Measurements from ENCODE around the gene KCNQ2. TPM values are rescaled to one million over a fixed set of nuclear protein-coding genes. Genes with fewer than 3 reads are reported as not detected.
A peak's percentile ranks its signal among the peaks of the same experiment; 100 is the strongest.

KCNQ2 gene
- polyA plus RNA-seq, 1 donor, result 5.2 TPM

- H3K9me3 ChIP-seq (ENCODE audit: control insufficient read depth, low read depth, low read length), result no peaks in the 10 kb centered on the region
- no peak overlapping the region for H3K27ac ChIP-seq (ENCODE audit: low read length)
- no peak for DNase-seq
- H3K36me3 ChIP-seq (ENCODE audit: control insufficient read depth, insufficient read depth, low read length), result no peaks in the 10 kb centered on the region
- no peaks in the 10 kb centered on the region for H3K4me1 ChIP-seq (ENCODE audit: control insufficient read depth, insufficient read depth, low read length)
- peaks cover 43% of the 10 kb centered on the region for H3K27me3 ChIP-seq (ENCODE audit: control insufficient read depth, insufficient read depth, low read length)
- no peak overlapping the region for H3K4me3 ChIP-seq (ENCODE audit: low read length)
- WGBS (ENCODE audit: insufficient coverage, low lambda C conversion rate), result no CpG with 5 or more reads among the region's 22 CpGs
These were observed 8.8 kb downstream of the KCNQ2 start for GRCh38 chr20:63463400-63464288.

- DNase-seq, result no peak
- Histone ChIP-seq H3K27me3 (ENCODE audit: control insufficient read depth, insufficient read depth, low read length) (peaks cover 43% of the 10 kb centered on the region), H3K4me3 (ENCODE audit: low read length) (no peak overlapping the region), H3K9me3 (ENCODE audit: control insufficient read depth, low read depth, low read length) (no peaks in the 10 kb centered on the region), H3K27ac (ENCODE audit: low read length) (no peak overlapping the region), H3K4me1 (ENCODE audit: control insufficient read depth, insufficient read depth, low read length) (no peaks in the 10 kb centered on the region), H3K36me3 (ENCODE audit: control insufficient read depth, insufficient read depth, low read length) (no peaks in the 10 kb centered on the region)
- no CpG with 5 or more reads among the region's 2 CpGs for WGBS (ENCODE audit: insufficient coverage, low lambda C conversion rate)
These were observed 10.2 kb downstream of the KCNQ2 start for GRCh38 chr20:63462244-63462643.

- DNase-seq, result no peak
- peaks cover 48% of the 10 kb centered on the region for H3K27me3 ChIP-seq (ENCODE audit: control insufficient read depth, insufficient read depth, low read length)
- H3K4me1 ChIP-seq (ENCODE audit: control insufficient read depth, insufficient read depth, low read length), result no peaks in the 10 kb centered on the region
- no CpG with 5 or more reads among the region's 22 CpGs for WGBS (ENCODE audit: insufficient coverage, low lambda C conversion rate)
- no peak overlapping the region for H3K4me3 ChIP-seq (ENCODE audit: low read length)
- no peak overlapping the region for H3K27ac ChIP-seq (ENCODE audit: low read length)
- H3K36me3 ChIP-seq (ENCODE audit: control insufficient read depth, insufficient read depth, low read length), result no peaks in the 10 kb centered on the region
- no peaks in the 10 kb centered on the region for H3K9me3 ChIP-seq (ENCODE audit: control insufficient read depth, low read depth, low read length)
These were observed 11.2 kb downstream of the KCNQ2 start for GRCh38 chr20:63461104-63461763.

- Histone ChIP-seq H3K9me3 (ENCODE audit: control insufficient read depth, low read depth, low read length) (no peaks in the 10 kb centered on the region), H3K4me3 (ENCODE audit: low read length) (no peak overlapping the region), H3K4me1 (ENCODE audit: control insufficient read depth, insufficient read depth, low read length) (no peaks in the 10 kb centered on the region), H3K27ac (ENCODE audit: low read length) (no peak overlapping the region), H3K27me3 (ENCODE audit: control insufficient read depth, insufficient read depth, low read length) (peaks cover 51% of the 10 kb centered on the region), H3K36me3 (ENCODE audit: control insufficient read depth, insufficient read depth, low read length) (no peaks in the 10 kb centered on the region)
- WGBS (ENCODE audit: insufficient coverage, low lambda C conversion rate), result no CpG with 5 or more reads among the region's 17 CpGs
- DNase-seq, result no peak
These were observed 13.4 kb downstream of the KCNQ2 start for GRCh38 chr20:63459070-63459380.

GRCh38 chr20:63458170-63459069 is 14.0 kb downstream of the KCNQ2 start:
- no CpG with 5 or more reads among the region's 36 CpGs for WGBS (ENCODE audit: insufficient coverage, low lambda C conversion rate)
- Histone ChIP-seq H3K9me3 (ENCODE audit: control insufficient read depth, low read depth, low read length) (no peaks in the 10 kb centered on the region), H3K27ac (ENCODE audit: low read length) (no peak overlapping the region), H3K36me3 (ENCODE audit: control insufficient read depth, insufficient read depth, low read length) (no peaks in the 10 kb centered on the region), H3K4me3 (ENCODE audit: low read length) (no peak overlapping the region), H3K4me1 (ENCODE audit: control insufficient read depth, insufficient read depth, low read length) (peaks cover 2% of the 10 kb centered on the region), H3K27me3 (ENCODE audit: control insufficient read depth, insufficient read depth, low read length) (peaks cover 50% of the 10 kb centered on the region)
- DNase-seq, result no peak

- Histone ChIP-seq H3K4me1 (ENCODE audit: control insufficient read depth, insufficient read depth, low read length) (peaks cover 2% of the 10 kb centered on the region), H3K9me3 (ENCODE audit: control insufficient read depth, low read depth, low read length) (peaks cover 4% of the 10 kb centered on the region), H3K36me3 (ENCODE audit: control insufficient read depth, insufficient read depth, low read length) (no peaks in the 10 kb centered on the region), H3K4me3 (ENCODE audit: low read length) (no peak overlapping the region), H3K27ac (ENCODE audit: low read length) (no peak overlapping the region), H3K27me3 (ENCODE audit: control insufficient read depth, insufficient read depth, low read length) (peaks cover 48% of the 10 kb centered on the region)
- no peak for DNase-seq
- no CpG with 5 or more reads among the region's 17 CpGs for WGBS (ENCODE audit: insufficient coverage, low lambda C conversion rate)
These were observed 14.7 kb downstream of the KCNQ2 start for GRCh38 chr20:63457737-63458136.

GRCh38 chr20:63456429-63457284 is 15.8 kb downstream of the KCNQ2 start:
- Histone ChIP-seq H3K27me3 (ENCODE audit: control insufficient read depth, insufficient read depth, low read length) (peaks cover 43% of the 10 kb centered on the region), H3K36me3 (ENCODE audit: control insufficient read depth, insufficient read depth, low read length) (no peaks in the 10 kb centered on the region), H3K27ac (ENCODE audit: low read length) (no peak overlapping the region), H3K4me1 (ENCODE audit: control insufficient read depth, insufficient read depth, low read length) (peaks cover 2% of the 10 kb centered on the region), H3K4me3 (ENCODE audit: low read length) (no peak overlapping the region), H3K9me3 (ENCODE audit: control insufficient read depth, low read depth, low read length) (peaks cover 4% of the 10 kb centered on the region)
- WGBS (ENCODE audit: insufficient coverage, low lambda C conversion rate), result no CpG with 5 or more reads among the region's 40 CpGs
- peak in 1 of 2 donors; percentile 13 for DNase-seq

GRCh38 chr20:63455568-63455859 is 16.9 kb downstream of the KCNQ2 start:
- no peak overlapping the region for H3K27ac ChIP-seq (ENCODE audit: low read length)
- H3K27me3 ChIP-seq (ENCODE audit: control insufficient read depth, insufficient read depth, low read length), result peaks cover 32% of the 10 kb centered on the region
- no peak for DNase-seq
- H3K4me3 ChIP-seq (ENCODE audit: low read length), result no peak overlapping the region
- H3K9me3 ChIP-seq (ENCODE audit: control insufficient read depth, low read depth, low read length), result peaks cover 4% of the 10 kb centered on the region
- no peaks in the 10 kb centered on the region for H3K36me3 ChIP-seq (ENCODE audit: control insufficient read depth, insufficient read depth, low read length)
- WGBS (ENCODE audit: insufficient coverage, low lambda C conversion rate), result no CpG with 5 or more reads among the region's 10 CpGs
- H3K4me1 ChIP-seq (ENCODE audit: control insufficient read depth, insufficient read depth, low read length), result peaks cover 2% of the 10 kb centered on the region

- DNase-seq, result no peak
- Histone ChIP-seq H3K4me3 (ENCODE audit: low read length) (no peak overlapping the region), H3K27me3 (ENCODE audit: control insufficient read depth, insufficient read depth, low read length) (peaks cover 31% of the 10 kb centered on the region), H3K36me3 (ENCODE audit: control insufficient read depth, insufficient read depth, low read length) (no peaks in the 10 kb centered on the region), H3K27ac (ENCODE audit: low read length) (peak overlapping the region; percentile 29), H3K4me1 (ENCODE audit: control insufficient read depth, insufficient read depth, low read length) (peaks cover 2% of the 10 kb centered on the region), H3K9me3 (ENCODE audit: control insufficient read depth, low read depth, low read length) (peaks cover 4% of the 10 kb centered on the region)
- WGBS (ENCODE audit: insufficient coverage, low lambda C conversion rate), result no CpG with 5 or more reads among the region's 35 CpGs
These were observed 17.5 kb downstream of the KCNQ2 start for GRCh38 chr20:63454731-63455567.

Measured in large intestine (tissue), 3 donors.